AML-193 (cell line): Measurements from ENCODE around the gene SLC9A2.

Source experiments
- DNase-seq, 2 experiments: peaks; one replicate each; lab custom pipeline; 2025; lab: John Stamatoyannopoulos, UW

The SLC9A2 gene

DNA sequence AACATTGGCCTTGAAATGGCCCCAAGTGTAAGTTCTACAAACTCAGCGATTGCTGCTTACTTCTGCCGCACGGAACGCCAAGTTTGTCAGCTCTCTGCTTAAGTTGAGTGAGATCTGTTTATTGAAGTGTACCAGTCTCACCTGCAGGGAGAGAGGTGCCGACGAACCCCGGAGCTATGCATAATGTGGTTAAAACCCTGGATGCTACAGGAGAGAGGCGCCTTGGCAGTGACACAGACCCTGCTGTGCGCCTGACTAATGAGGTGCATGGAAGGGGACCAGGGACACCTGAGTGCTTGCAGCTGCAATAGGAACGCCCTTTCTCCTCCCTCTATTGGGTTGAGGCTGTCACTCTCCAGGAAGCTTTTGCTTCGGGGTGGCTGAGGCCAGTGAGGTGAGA, 979 bp downstream of the SLC9A2 start:
- no peak for DNase-seq

DNA sequence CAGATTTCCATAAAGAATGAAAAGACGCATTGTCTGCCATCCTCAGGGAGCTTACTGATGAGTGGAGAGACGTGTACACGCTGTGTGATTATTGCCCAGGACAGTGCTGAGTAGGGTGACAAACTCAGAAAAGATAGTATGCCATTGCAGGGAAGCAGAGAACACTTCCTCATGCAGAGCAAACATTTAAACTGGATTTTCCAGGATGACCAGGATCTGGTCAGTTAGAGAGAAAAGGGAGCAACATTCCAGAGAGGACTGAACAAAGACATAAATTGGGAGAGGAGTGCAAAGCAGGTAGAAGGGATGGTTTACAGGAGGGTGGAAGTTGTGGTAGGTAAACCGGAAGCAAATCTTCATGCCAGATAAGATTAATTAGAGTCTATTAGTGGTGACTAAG, 2.3 kb downstream of the SLC9A2 start:
- DNase-seq: no peak

DNA sequence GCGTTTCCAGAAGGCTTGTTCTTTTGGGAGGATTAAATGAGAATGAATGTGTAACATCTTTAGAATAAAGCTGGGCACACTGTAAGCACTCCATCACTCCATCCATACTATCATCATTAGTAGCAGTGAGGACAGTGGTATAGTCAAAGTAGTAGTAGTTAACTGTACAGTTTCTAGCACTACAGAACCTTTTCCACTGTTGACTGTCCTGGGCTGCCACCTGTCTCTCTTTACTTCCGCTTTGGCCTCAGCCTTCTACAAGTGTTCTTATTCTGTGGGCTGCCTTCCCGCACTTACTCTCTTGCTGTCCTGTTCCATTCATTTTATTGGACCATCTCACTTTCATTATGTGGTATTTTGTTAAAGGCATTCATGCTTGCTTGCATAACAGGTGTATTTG, 3.3 kb downstream of the SLC9A2 start:
- DNase-seq: no peak

DNA sequence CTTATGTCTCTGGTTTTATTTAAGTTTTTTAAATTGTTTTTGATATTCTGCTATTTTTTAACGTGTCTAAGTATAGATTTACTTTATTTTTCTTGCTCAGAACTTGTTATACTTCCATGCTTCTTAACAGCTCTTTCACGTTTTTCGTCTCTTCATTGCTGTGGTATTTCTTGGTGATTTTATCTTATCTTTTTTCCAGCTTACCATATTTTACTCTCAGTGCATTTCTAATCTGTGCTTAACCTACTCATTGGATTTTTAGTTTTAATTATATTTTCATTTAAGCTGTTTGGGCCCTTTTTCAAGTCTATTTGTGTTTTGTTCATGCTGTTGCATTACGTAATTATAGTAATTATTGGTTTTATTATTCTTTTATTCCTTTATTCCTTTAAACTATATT, 11.1 kb downstream of the SLC9A2 start:
- DNase-seq: no peak

DNA sequence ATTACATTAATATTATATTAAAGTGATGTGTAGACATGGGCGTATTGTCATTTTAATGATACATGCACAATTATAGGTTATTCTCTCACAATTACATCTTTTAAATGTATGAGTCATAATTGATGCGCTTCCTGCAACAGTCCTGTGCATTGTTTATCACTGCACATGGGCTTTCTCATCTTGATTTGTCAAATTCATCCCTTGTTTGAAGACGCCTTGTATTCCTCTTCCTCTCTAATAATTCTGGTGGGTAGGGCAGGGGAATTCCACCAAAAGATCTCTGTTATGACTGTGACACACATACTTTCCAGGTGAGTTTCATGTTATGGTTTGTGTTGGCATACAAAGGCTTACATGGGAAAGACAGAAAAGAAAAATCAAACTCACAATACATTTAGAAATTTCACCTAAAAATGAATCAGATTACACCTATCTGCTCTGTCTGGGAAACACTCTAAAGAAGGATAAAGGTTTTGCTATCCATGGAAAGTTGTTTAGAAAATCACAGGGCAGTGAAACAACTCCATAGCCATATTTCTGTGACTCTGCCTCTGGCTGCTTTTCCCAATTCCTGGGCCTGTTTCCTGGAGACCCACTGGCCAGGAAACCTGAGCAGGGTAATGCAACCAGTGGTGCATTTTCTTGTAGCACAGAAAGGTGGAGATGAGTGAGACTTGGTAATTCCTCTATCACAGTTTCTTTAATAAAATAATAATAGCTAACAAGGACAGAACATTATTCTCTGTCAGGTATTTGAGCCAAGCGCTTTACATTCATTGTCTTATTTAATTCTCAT, 13.2 kb downstream of the SLC9A2 start:
- no peak for DNase-seq

DNA sequence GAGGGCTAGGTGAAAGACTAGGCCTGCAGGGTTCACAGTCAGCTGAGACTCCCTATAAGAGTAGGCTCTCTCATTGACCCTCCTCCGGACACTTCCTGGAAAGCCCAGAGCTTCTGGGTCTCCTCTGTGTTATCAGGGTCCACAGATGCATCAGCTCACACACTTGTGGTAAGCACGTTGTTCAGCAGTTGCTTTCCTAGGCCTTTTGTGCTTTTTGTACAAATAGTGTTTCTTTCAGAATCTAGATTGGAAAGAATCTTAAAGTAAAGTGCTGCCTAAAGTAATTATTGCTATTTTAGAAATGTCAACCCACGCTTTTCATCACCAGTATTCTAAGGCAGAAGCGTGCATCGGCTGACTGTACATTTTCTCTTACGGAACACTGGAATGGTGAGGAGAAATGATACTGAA, 15.5 kb downstream of the SLC9A2 start:
- no peak for DNase-seq

DNA sequence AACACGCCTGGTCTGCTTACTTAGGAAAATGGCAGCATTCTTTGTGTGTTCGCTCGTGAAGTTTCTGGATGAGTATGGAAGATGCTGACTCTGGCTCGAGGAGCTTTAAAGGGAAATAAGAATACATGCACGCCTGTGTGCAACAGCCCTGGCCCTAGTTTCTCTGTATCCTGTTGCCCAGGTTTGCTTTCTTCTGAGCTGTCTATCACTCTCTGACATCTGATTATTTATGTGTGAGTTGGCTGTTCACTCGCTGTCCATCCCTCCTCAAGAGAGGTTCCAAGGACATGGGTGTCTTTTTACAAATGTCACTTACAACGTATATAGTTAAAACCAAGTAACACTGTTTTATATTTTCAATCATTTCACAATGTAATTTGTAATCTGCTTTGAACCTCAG, 16.0 kb downstream of the SLC9A2 start:
- DNase-seq: no peak

DNA sequence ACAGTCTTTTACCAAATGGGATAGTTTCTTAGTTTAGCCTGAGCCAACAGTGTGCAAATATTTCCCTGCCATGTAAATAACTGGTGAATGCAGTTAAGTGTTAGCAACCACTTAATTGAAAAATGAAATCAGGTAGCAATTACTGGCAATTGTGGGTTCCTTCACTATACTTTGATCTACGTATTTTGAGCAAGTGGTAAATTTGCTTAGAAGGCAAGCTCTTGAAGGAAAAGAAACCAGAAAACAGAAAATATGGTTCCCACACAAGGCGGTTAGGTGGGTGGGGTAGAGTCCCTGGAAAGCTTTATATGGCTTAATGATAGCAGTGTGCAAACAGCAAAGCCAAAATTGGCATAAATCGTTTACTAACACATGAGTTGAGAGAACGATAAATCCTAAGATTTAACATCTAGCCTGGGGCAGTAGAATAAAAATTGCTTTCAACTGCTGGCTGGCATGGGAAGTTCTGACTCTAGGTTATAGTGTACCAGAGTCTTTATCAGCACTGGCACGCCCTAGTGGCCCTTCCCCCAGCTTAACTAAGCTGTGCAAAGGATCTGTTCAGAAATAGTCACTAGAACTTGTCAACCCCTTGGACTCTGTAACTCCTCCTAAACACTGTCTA, 17.0 kb downstream of the SLC9A2 start:
- DNase-seq: no peak

DNA sequence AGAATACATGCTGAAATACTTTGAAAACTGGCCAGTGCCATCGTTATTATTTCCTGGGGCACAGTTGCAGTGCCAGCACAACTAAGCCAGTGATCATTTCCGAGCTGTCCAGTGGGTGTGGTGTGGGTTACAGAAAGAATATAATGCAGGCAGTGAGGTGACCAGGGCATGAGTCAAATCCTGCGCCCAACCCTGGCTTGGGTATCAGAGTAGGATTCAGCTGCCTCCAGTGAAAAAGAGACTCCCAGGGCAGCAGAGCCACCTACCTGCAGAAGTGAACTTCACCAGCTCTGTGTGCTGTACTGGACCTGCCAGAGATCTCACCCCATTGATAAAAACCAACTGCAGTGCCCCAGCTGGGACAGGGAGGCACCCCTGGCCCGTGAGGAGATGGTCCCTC, 18.0 kb downstream of the SLC9A2 start:
- no peak for DNase-seq

DNA sequence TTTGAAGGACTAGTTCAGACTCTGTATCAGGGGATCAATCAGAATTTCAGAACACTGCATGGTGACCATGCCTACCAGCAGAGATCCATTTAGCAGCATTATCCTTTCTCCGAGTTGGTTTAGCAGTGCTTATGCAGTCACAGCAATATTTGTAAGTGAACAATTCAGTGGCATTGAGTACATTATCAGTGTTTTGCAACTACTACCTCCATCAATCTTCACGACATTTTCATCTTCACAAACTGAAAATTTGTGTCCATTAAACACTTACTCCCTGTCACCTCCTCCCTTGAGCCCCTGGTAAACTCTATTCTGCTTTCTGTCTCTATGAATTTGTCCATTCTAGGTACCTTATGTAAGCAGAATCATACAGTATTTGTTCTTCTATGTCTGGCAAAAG, 20.1 kb downstream of the SLC9A2 start:
- DNase-seq: no peak

DNA sequence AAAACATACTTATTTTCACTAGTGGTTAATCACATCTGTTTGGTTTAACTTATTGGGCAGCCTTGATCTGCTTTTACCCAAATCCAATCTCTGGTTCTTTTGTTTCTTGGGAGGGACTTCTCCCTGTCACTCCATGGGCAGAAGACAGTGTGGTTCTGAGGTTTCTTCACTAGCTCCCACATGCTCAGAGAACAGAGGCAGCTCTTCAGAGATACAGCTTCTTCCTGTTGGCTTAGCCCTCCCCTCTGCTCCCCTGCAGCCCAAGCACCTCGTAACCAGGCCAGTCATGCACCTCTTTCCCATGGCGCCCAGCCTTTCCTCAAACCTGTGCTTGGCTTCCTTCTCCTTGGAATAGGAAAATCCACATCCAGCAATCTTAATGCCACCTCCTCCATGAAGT, 32.8 kb downstream of the SLC9A2 start:
- DNase-seq: no peak

DNA sequence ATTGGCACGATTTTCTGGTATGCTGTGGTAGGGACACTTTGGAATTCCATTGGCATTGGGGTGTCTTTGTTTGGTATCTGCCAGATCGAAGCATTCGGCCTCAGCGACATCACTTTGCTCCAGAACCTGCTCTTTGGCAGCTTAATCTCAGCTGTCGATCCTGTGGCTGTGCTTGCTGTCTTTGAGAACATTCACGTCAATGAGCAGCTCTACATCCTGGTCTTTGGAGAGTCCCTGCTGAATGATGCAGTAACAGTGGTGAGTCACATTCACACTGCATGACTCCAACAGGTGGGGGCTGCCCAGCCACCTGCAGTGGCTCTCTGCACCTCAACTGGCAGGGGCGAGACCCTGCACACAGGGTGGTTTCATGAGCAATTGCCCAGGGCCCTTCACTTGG, 38.4 kb downstream of the SLC9A2 start:
- no peak for DNase-seq

DNA sequence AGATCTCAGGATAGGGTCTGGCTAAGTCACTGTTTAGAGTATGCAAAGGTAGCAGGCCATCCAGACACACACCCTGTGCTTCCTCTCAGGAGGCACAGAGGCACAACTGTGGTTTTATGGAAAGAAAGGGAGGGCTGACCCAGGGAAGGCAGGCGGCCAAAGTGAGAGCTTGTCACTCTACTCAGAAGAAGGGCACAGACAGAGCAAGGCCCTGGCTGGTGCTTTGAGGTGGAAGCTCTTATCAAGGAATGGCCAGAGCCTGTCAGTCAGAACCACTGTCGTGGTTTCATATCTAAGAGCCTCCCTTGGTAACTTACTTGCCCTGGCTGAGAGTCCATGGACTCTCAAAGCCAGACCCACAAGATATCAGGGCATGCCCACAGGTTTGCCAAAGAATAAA, 40.7 kb downstream of the SLC9A2 start:
- DNase-seq: no peak

DNA sequence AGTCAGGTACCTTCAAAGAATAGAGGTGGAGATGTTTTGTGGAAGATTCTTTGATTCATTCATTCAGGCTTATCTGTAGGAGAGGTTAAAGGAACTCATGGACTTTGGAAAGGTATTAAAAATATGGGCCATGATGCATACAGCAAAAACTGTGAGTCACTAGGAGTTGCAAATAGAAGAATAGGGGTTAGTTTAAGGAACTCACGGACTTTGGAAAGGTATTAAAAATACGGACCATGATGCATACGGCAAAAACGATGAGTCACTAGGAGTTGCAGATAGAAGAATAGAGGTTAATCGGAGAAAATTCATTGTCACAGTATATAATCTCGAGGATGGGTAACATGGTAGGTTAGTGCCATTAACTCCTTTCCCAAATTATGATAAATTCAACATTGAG, 41.2 kb downstream of the SLC9A2 start:
- DNase-seq: no peak

DNA sequence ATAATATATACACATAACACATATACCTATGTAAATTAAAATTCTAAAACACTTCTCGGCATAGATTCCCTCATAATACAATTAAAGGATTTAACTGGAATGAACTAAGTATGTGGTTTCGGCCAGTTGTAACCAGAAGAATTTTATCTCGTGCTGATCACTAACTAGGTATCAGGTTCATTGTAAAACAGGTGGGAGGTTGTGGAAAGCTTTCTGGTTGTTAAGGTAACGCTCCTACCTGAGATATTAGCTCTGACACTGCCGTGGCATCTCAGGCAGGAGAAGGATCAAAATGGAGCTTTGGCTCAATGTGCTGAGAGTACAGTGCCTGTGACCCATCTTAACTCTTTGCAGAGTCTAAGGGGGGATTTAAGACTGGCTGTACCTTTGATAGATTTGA, 42.5 kb downstream of the SLC9A2 start:
- DNase-seq: no peak

DNA sequence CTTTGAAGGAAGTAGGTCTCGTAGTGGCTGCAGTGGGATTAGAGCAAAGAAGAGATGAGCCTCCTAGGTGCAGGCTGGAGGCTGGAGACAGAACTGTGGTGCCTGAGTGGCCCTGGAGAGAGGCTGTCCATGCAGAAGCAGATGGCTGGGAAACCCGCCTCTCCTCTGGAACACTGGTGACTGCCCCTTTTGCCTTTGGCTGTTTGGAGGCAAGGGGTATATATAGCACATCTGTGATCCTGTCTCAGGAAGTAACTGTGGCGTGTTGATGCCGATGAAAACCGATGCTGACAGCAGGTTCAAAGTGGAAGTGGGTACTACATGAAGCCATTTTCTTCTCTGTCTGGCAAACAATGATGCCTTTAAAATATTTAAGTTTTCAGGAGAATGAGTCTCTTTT, 43.5 kb downstream of the SLC9A2 start:
- no peak for DNase-seq

DNA sequence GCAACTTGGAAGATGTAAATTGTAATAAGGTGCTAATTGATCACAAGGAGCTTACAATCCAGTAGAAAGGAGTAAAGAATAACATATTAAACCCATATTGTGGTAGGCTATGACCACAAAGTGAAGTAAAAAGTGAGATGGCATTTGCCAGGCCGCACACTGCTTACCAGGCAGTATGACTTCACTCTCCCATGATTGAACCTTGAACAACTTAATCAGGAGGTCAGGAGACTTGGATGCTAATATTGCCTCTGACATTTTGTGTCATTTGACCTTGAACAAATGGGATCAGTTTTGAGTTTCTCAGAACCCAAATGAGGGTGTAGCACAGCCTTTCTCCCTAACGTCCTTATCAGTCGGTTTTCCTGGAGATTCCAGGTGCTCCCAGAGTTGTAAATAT, 44.0 kb downstream of the SLC9A2 start:
- no peak for DNase-seq

DNA sequence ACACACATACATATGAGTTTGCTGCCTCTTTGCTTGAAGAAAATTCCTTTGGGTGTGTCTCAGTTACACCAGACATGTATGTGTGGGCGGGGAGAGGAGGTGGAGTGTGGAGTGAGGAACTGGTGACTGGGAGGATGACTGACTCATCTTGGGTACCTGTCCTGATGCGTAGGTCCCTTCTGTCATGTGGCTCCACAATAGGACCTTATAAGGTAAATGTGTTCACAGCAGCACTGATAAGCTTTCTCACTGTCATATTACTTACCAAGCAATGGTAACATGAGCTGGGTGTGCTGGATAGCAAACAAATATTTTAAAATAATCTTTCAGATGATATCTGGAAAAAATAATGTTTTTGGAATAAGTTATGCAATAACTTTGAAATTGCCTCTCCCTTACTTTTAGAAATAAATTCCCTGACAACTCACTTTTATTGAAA, 45.1 kb downstream of the SLC9A2 start:
- DNase-seq: no peak

DNA sequence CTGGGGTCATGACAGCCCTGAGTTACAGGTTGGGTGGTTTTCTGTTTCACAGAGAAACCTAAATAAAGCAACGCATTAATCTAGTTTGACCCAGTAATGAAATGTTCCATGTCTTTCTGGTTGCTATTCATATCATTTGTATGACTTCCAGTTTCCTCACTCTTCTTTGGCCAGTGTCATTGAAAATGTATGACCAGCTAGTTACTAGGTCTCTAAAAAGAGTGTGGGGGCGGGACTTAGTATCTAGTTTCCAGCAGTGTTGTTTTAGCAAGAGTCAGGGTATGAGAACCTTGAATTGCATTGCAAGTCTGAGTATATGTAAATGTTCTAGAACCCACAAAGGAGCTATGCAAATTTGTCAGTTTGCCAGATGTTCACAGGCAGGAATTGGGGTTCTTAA, 47.7 kb downstream of the SLC9A2 start:
- no peak for DNase-seq

DNA sequence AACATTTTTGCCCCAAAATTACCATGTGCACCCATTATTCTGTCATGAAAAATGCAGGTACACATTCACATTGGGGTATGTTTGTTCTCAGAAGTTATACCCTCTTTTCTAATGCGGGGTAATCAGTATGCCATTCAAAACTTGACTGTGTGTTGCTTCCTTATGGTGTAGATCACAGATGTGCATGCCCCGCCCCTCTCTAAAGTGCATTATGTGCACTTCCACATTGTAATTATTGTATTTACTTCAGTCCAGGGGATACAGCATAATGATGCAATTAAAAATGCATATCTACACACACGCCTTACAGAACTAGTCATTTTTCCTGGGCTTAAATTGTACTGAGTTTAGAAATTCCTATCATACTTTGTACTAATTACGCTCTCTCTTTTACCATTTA, 48.8 kb downstream of the SLC9A2 start:
- DNase-seq: no peak

DNA sequence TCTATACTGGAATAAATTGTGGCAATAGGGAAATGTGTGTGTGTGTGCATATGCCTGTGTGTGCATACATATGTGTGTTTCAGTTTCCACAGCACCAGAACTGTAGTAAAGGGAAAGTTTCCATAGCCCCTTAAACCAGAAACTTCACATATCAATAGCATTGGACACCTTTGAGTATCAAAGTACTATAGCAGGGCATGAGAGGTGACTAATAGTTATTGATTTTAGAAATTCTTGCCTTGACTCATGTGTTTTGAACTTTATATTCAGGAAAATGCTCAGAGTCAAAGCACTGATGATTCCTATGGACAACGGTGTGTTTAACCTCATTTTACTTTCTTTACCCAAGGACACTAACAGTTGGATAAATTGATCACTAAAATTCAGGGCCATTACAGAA, 50.0 kb downstream of the SLC9A2 start:
- no peak for DNase-seq

DNA sequence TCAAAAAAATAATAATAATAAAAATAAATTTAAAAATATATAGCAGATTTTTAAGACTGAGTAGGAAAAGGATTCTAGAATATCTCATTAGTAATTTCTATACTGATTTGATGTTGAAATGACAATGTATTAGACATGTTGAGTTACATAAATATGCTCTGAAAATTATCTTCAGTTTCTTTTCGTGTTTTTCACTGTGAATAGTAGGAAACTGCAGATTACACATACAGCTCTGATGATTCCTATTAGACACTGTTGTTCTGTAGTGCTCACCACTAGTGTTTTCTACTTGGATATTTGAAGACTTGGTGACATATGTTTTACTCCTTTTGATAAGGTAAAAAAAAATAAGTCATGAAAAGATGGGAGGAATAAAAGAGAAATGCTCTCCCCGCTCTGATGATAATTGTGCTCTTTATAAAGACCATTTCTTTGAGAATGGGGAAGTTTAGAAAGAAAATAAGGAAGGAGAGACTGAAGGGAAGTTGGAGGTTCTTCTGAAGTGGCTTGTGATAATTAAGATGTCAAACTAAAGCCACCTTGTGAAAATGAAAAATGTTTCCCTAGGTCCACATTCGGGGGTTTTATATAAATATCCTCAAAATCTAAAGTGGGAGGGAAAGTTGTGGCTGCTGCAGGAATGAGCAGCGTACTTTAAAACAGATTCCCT, 52.9 kb downstream of the SLC9A2 start:
- peak; percentile 58 to 67 for DNase-seq

DNA sequence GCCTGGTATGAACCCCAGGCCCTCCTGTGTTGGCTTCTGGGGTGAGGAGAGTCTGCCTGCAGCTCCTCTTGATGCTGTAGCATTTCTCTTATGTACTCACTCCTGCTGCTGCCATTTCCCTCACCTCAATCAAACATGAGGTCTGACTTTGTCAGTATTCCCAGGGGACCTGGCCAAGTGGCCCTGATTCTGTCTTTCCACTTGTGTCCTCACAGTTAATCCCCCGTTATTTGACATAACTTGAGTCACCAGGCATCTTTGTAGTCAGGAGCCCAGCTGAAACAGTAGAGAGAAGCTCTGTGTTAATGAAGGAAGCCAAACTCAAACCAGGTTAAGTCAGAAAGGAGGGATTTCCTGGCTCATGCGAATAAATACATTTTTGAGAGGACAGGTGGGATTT, 55.0 kb downstream of the SLC9A2 start:
- DNase-seq: no peak
